ENCODE data around the gene SLC4A5. TPM values are rescaled to one million over a fixed set of nuclear protein-coding genes. Genes with fewer than 3 reads are reported as not detected.

SLC4A5 gene
- total RNA-seq, 2 donors from 2014 or later: 2.2 to 9.5 TPM

DNA sequence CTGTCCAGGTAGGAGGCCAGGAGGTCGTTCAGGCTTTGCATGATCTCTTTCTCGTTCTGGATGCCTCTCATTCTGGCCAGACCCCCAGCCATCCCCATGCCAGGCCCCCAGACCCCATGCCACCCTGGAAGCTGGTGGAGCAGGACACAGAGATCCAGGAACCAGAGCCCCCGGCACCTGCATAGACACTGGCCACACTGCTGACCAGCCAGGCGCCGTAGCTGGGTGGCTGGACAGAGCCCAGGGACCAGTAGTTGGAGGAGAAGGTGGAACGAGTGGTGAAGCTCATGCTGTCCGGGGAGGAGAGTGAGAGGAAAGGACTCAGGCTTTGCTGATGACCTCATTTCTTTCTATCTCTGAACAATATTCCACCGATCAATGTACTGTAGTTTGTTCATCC, 35.5 kb downstream of the SLC4A5 start:
- no peaks in the 10 kb centered on the region for H3K27me3 ChIP-seq (replicated peaks; ENCODE audit: insufficient read depth)
- ATAC-seq (ENCODE audit: insufficient number of reproducible peaks, low FRiP score, low read depth) (no peak), DNase-seq (ENCODE audit: low spot score) (no peak)
- H3K9me3 ChIP-seq: no peaks in the 10 kb centered on the region
- H3K4me1 ChIP-seq (ENCODE audit: control insufficient read depth in 1 of 2, low read depth in 2 of 2): no peaks in the 10 kb centered on the region
- H3K36me3 ChIP-seq: no peaks in the 10 kb centered on the region
- TF ChIP-seq, protein P1, sequence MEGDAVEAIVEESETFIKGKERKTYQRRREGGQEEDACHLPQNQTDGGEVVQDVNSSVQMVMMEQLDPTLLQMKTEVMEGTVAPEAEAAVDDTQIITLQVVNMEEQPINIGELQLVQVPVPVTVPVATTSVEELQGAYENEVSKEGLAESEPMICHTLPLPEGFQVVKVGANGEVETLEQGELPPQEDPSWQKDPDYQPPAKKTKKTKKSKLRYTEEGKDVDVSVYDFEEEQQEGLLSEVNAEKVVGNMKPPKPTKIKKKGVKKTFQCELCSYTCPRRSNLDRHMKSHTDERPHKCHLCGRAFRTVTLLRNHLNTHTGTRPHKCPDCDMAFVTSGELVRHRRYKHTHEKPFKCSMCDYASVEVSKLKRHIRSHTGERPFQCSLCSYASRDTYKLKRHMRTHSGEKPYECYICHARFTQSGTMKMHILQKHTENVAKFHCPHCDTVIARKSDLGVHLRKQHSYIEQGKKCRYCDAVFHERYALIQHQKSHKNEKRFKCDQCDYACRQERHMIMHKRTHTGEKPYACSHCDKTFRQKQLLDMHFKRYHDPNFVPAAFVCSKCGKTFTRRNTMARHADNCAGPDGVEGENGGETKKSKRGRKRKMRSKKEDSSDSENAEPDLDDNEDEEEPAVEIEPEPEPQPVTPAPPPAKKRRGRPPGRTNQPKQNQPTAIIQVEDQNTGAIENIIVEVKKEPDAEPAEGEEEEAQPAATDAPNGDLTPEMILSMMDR (IDR thresholded peaks at IDR 0.05): no peak
- no peak overlapping the region for H3K4me3 ChIP-seq
- H3K27ac ChIP-seq: no peak overlapping the region

- DNase-seq (ENCODE audit: low spot score): no peak
- H3K27me3 ChIP-seq (replicated peaks; ENCODE audit: insufficient read depth): no peaks in the 10 kb centered on the region
- H3K4me1 ChIP-seq (ENCODE audit: control insufficient read depth in 1 of 2, low read depth in 2 of 2): no peaks in the 10 kb centered on the region
- no peaks in the 10 kb centered on the region for H3K9me3 ChIP-seq
- H3K36me3 ChIP-seq: no peaks in the 10 kb centered on the region
- TF ChIP-seq, protein P1 (IDR thresholded peaks at IDR 0.05): no peak
- no peak for ATAC-seq (ENCODE audit: insufficient number of reproducible peaks, low FRiP score, low read depth)
- no peak overlapping the region for H3K4me3 ChIP-seq
- H3K27ac ChIP-seq: no peak overlapping the region
These were observed 38.7 kb downstream of the SLC4A5 start for GRCh38 chr2:74304332-74305148.

GRCh38 chr2:74302865-74303264, 40.4 kb downstream of the SLC4A5 start:
- TF ChIP-seq, protein P1 (IDR thresholded peaks at IDR 0.05): no peak
- no peak for ATAC-seq (ENCODE audit: insufficient number of reproducible peaks, low FRiP score, low read depth)
- H3K27ac ChIP-seq: no peak overlapping the region
- no peaks in the 10 kb centered on the region for H3K27me3 ChIP-seq (replicated peaks; ENCODE audit: insufficient read depth)
- no peaks in the 10 kb centered on the region for H3K36me3 ChIP-seq
- no peaks in the 10 kb centered on the region for H3K9me3 ChIP-seq
- DNase-seq (ENCODE audit: low spot score): no peak
- H3K4me3 ChIP-seq: no peak overlapping the region
- H3K4me1 ChIP-seq (ENCODE audit: control insufficient read depth in 1 of 2, low read depth in 2 of 2): no peaks in the 10 kb centered on the region

- no peak for ATAC-seq (ENCODE audit: insufficient number of reproducible peaks, low FRiP score, low read depth)
- H3K4me3 ChIP-seq: no peak overlapping the region
- H3K36me3 ChIP-seq: no peaks in the 10 kb centered on the region
- H3K27me3 ChIP-seq (replicated peaks; ENCODE audit: insufficient read depth): no peaks in the 10 kb centered on the region
- no peaks in the 10 kb centered on the region for H3K9me3 ChIP-seq
- DNase-seq (ENCODE audit: low spot score): no peak
- TF ChIP-seq, protein P1 (IDR thresholded peaks at IDR 0.05): no peak
- no peaks in the 10 kb centered on the region for H3K4me1 ChIP-seq (ENCODE audit: control insufficient read depth in 1 of 2, low read depth in 2 of 2)
- no peak overlapping the region for H3K27ac ChIP-seq
These were observed 42.0 kb downstream of the SLC4A5 start for GRCh38 chr2:74301262-74301661.

GRCh38 chr2:74300506-74300905, 42.7 kb downstream of the SLC4A5 start:
- Histone ChIP-seq H3K9me3 (no peaks in the 10 kb centered on the region), H3K4me3 (no peak overlapping the region), H3K4me1 (ENCODE audit: control insufficient read depth in 1 of 2, low read depth in 2 of 2) (no peaks in the 10 kb centered on the region), H3K27me3 (replicated peaks; ENCODE audit: insufficient read depth) (no peaks in the 10 kb centered on the region), H3K36me3 (no peaks in the 10 kb centered on the region), H3K27ac (no peak overlapping the region)
- DNase-seq (ENCODE audit: low spot score): no peak
- TF ChIP-seq, protein P1 (IDR thresholded peaks at IDR 0.05): no peak
- no peak for ATAC-seq (ENCODE audit: insufficient number of reproducible peaks, low FRiP score, low read depth)
